ENCODE data around the gene METTL21A.
"Not testable (repeated sequence)": the region's sequence is repeated elsewhere in the genome, so short reads cannot be mapped to it uniquely, and the experiment has no call there.

METTL21A gene

GRCh38 chr2:207625014-207625907 lies at the start of gene METTL21A:
Gene METTL21A, minus strand, starts transcription at chr2:207625394. Its CDS starts 1,019 bp downstream, at chr2:207624375.
- peak; percentile 92 for DNase-seq (ENCODE audit: extremely low read depth in 1 of 2, low read depth in 1 of 2)

DNA sequence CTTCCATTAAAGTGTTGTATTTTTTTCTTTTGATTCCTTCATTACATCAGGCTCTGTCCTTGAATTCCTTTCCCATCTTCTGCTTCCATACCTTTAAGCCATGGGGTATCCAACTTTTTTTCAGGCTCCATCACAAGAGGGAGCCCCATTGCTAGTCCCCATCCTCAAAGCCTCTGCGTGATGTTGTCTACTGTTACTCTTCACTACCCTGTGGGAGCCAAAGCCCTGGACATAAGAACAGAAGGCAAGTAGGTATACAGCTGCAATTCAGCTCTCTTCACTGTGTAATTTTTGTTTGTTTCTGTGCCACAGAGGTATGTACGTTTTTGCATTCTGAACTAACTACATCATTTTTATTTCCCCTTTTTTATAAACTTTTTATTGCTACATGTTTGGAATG lies 49.6 kb upstream of the METTL21A start:
- DNase-seq (ENCODE audit: extremely low read depth in 1 of 2, low read depth in 1 of 2): no peak

DNA sequence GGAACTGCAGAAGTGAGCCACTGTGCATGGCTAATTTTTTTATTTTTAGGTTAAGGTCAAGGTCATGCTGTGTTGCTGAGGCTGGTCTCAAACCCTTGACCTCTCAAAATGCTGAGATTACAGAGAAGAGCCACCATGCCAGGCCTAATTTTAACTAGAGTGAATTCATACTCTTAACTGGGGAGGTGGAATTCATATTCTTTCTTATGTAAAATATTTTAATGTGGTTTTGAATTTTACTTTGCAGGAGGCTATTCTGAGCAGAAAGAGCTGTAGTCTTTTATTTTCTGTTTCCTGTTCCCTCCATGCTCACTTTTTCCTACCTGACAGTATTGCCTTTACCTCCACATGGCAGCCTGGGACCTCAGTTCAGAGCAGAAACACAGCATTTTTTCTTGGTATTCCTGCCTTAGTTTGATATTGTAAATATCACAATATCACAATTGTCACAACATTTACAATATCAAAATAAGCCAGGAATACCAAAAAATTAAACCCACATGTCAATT lies 49.1 kb upstream of the METTL21A start:
- DNase-seq (ENCODE audit: extremely low read depth in 1 of 2, low read depth in 1 of 2): no peak

GRCh38 chr2:207673431-207673830 lies 48.2 kb upstream of the METTL21A start:
- DNase-seq (ENCODE audit: extremely low read depth in 1 of 2, low read depth in 1 of 2): no peak

- DNase-seq (ENCODE audit: extremely low read depth in 1 of 2, low read depth in 1 of 2): no peak
Measured at GRCh38 chr2:207670887-207671286, 45.7 kb upstream of the METTL21A start.

DNA sequence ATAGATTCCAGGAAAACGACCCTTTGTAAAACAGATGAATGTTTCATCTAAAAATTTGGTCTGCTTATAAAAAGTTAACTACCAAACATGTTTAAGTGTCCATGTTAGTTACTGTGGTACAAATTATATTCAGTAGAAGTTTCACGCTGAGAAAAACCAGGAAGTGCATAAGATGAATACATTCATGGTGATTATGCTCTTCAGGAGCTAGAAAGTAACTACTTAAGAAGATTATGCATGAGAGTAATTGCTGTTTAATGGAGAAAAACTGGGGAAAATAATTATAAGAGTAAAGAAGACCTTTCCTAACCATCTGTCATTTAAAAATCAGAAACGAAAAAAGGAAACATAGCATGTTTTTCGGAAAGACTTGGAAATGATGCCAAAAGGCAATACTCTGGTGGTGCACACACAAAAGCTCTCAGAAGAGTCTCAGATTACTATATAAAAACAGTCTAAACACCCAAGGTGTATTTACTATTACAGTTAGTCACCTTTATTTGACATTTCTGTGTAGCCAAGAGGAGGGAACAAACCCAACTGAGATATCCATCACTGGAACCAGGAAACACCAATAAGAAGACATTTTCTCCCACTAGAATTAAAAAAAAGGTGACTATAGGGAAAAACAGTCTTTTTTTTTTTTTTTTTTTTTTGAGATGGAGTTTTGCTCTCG lies 38.8 kb upstream of the METTL21A start:
- DNase-seq (ENCODE audit: extremely low read depth in 1 of 2, low read depth in 1 of 2): no peak

- DNase-seq (ENCODE audit: extremely low read depth in 1 of 2, low read depth in 1 of 2): no peak
Measured at GRCh38 chr2:207662203-207662602, 37.0 kb upstream of the METTL21A start.

DNA sequence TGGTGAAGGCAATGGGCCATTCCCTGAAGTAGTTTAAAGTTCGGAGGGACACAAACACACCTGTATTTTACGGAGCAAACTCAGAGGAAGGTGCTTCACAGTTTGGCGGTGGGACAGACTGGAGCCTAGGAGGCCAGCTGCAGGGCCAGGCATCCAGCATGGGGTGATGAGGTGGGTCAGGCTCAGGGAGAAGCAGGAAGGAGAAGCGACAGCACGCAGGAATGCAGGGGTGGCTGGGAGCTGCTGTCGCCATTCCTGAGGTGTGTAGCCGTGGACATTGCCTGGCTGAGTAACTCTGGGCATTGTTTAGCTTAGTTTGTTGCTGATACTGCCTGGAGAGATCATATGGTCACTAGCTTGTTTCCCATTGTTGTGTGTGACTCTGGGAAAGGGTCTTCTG lies 35.8 kb upstream of the METTL21A start:
- no peak for DNase-seq (ENCODE audit: extremely low read depth in 1 of 2, low read depth in 1 of 2)

DNA sequence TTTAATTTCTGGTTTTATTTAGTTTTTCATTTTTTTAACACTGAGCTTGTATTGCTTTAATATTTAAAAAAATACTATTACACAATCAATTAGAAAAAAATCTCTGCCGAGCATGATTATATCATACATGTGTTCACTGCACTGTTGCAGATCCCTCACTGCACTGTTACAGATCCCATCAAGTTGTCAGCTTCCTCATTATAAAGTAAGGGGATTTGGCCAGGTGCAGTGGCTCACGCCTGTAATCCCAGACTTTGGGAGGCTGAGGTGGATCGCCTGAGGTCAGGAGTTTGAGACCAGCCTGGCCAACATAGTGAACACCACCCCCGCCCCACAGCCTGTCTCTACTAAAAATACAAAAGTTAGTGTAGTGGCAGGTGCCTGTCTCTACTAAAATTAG lies 33.0 kb upstream of the METTL21A start:
- DNase-seq (ENCODE audit: extremely low read depth in 1 of 2, low read depth in 1 of 2): no peak

GRCh38 chr2:207655000-207655399 lies 29.8 kb upstream of the METTL21A start:
- DNase-seq (ENCODE audit: extremely low read depth in 1 of 2, low read depth in 1 of 2): no peak

GRCh38 chr2:207646582-207646981 lies 21.4 kb upstream of the METTL21A start:
- DNase-seq (ENCODE audit: extremely low read depth in 1 of 2, low read depth in 1 of 2): not testable (repeated sequence)

- DNase-seq (ENCODE audit: extremely low read depth in 1 of 2, low read depth in 1 of 2): no peak
Measured at GRCh38 chr2:207643892-207644291, 18.7 kb upstream of the METTL21A start.

- DNase-seq (ENCODE audit: extremely low read depth in 1 of 2, low read depth in 1 of 2): no peak
Measured at GRCh38 chr2:207640661-207641060, 15.5 kb upstream of the METTL21A start.

DNA sequence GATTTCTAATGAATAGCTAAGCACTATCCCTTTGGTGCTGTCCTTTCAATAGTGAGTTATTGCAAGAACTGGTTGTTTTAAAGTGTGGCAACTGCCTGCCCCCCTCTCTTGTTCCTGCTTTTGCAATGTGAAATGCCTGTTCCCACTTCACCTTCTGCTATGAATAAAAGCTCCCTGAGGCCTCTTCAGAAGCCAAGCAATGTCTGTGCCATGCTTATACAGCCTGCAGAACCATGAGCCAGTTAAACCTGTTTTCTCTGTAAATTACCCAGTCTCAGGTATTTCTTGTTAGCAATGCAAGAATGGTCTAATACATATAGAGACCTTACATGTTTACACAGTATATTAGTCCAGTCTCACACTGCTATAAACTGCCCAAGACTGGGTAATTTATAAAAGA lies 15.0 kb upstream of the METTL21A start:
- DNase-seq (ENCODE audit: extremely low read depth in 1 of 2, low read depth in 1 of 2): no peak

DNA sequence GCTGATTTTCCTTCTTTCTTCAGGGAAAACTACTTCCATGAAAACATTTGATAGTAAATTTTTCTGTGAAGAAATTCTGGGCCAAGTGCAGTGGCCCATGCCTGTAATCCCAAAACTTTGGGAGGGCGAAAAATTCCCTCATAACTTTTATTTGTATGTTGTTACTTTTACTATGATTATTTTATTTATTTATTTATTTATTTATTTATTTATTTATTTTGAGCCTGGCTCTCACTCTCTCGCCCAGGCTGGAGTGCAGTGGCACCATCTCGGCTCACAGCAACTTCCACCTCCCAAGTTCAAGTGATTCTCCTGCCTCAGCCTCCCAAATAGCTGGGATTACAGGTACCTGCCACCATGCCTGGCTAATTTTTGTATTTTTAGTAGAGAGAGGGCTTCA lies 14.1 kb upstream of the METTL21A start:
- not testable (repeated sequence) for DNase-seq (ENCODE audit: extremely low read depth in 1 of 2, low read depth in 1 of 2)

DNA sequence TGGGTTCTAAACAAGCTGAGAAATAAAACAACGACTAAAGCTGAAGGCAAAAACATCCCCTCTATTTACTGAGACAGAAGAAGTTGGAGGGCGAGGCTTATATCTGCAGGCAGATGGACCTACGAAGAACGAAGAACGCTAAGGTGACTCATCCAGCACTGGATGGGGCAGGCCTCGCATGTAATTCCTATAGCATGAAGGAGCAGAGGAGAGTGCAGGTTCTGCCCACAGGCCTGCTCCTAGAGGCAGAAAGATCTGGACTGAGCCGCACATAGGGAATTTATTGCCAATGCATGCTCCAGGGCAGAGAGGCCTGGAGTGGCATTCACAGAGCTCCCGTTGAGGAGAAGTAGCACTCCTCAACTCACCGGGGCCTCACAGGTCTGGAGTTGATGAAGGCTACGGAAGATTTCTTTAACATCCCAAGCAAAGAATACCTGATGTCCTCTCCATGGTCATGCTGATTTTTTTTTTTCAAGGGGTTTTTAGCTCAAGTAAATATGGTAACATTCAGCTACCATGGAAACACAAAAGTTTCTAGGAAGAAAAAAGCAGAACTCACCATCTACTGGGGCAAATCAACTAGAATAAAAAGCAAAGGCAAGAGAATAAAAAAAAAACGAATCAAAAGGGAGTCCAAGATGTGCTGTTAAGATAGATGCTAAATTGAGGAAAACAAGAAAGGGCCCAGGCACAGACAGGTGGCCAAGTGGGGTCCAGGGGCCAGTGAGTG lies 10.4 kb upstream of the METTL21A start:
- DNase-seq (ENCODE audit: extremely low read depth in 1 of 2, low read depth in 1 of 2): no peak

GRCh38 chr2:207633686-207634085 lies 8.5 kb upstream of the METTL21A start:
- DNase-seq (ENCODE audit: extremely low read depth in 1 of 2, low read depth in 1 of 2): no peak

- DNase-seq (ENCODE audit: extremely low read depth in 1 of 2, low read depth in 1 of 2): no peak
Measured at GRCh38 chr2:207632575-207633493, 7.6 kb upstream of the METTL21A start.

DNA sequence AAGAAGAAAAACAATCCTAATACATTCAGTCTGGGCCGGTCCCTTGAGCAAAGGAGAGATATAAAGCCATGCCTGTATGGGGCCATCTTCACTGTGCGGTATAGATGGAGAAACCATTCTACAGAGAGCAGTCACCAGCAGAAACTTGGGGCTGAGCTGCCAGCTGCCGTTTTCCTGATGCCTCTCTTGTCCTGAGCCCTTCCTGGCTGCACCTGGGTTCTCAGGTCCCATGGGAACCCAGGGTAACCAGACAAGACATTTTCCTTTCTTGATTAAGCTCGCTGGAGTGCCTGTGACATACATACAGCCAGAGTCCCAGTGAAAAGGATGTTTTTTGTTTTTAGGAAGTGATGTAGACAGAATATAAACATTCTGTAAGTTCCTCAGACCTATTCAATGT lies 5.3 kb upstream of the METTL21A start:
- no peak for DNase-seq (ENCODE audit: extremely low read depth in 1 of 2, low read depth in 1 of 2)

GRCh38 chr2:207629553-207629952 lies 4.4 kb upstream of the METTL21A start:
- DNase-seq (ENCODE audit: extremely low read depth in 1 of 2, low read depth in 1 of 2): no peak
